NCI-H128 (cell line): ENCODE measurements around the gene HDAC4.

Source experiments
- DNase-seq: peaks from one replicate; lab custom pipeline; 2025; ENCODE audit not compliant: unreplicated experiment; lab: John Stamatoyannopoulos, UW

The HDAC4 gene

GRCh38 chr2:239385096-239386000 lies 15.5 kb downstream of the HDAC4 start:
- no peak for DNase-seq

- no peak for DNase-seq
Observed at GRCh38 chr2:239383759-239384156, 17.1 kb downstream of the HDAC4 start.

GRCh38 chr2:239383036-239383758 lies 17.6 kb downstream of the HDAC4 start:
- DNase-seq: no peak

GRCh38 chr2:239382384-239382880 lies 18.4 kb downstream of the HDAC4 start:
- no peak for DNase-seq

GRCh38 chr2:239381709-239382134 lies 19.1 kb downstream of the HDAC4 start:
- no peak for DNase-seq

GRCh38 chr2:239380831-239381708 lies 19.8 kb downstream of the HDAC4 start:
- DNase-seq: no peak

- DNase-seq: no peak
Observed at GRCh38 chr2:239379641-239380170, 21.1 kb downstream of the HDAC4 start.

- no peak for DNase-seq
Observed at GRCh38 chr2:239378918-239379640, 21.7 kb downstream of the HDAC4 start.

GRCh38 chr2:239378021-239378917 lies 22.6 kb downstream of the HDAC4 start:
- no peak for DNase-seq

GRCh38 chr2:239377591-239377990 lies 23.2 kb downstream of the HDAC4 start:
- no peak for DNase-seq

GRCh38 chr2:239376942-239377531 lies 23.8 kb downstream of the HDAC4 start:
- DNase-seq: no peak

- DNase-seq: no peak
Observed at GRCh38 chr2:239376351-239376750, 24.5 kb downstream of the HDAC4 start.

- DNase-seq: no peak
Observed at GRCh38 chr2:239375278-239376061, 25.4 kb downstream of the HDAC4 start.

GRCh38 chr2:239374896-239375277 lies 25.9 kb downstream of the HDAC4 start:
- DNase-seq: no peak

- no peak for DNase-seq
Observed at GRCh38 chr2:239372835-239373234, 28.0 kb downstream of the HDAC4 start.

- DNase-seq: no peak
Observed at GRCh38 chr2:239371726-239372686, 28.8 kb downstream of the HDAC4 start.
